ENCODE measurements around the gene ANGPTL2.

- TF ChIP-seq CTCF (conservative IDR thresholded peaks at IDR 0.05; ENCODE audit: low read length) (no peak), EZH2phosphoT487 (IDR thresholded peaks at IDR 0.05; ENCODE audit: borderline replicate concordance, low read depth, low read length) (no peak)
These were observed 842 bp upstream of the ANGPTL2 start for GRCh38 chr9:127123064-127123890.
